Keratinocyte (primary cell): ENCODE measurements around the gene MGAT5.

Experiments
- CTCF ChIP-seq, 3 experiments: IDR thresholded peaks in 1 of 3; conservative IDR thresholded peaks in 1 of 3; optimal IDR thresholded peaks in 1 of 3; 2 replicates in 2 of 3; 3 replicates in 1 of 3; pipeline versions ENCODE3 to v1.5.1; 2011; ENCODE audit warnings: low read length in 3 of 3, mild to moderate bottlenecking in 3 of 3, moderate library complexity in 2 of 3, control low read depth in 1 of 3, inconsistent platforms in 1 of 3; ENCODE audit not compliant: insufficient read depth in 2 of 3; ENCODE audit errors: extremely low read depth in 1 of 3
- EZH2 ChIP-seq: IDR thresholded peaks from one replicate; pipeline ENCODE4 v1.6.1; 2012; ENCODE audit warnings: inconsistent platforms, mild to moderate bottlenecking, low read length, moderate library complexity

DNA sequence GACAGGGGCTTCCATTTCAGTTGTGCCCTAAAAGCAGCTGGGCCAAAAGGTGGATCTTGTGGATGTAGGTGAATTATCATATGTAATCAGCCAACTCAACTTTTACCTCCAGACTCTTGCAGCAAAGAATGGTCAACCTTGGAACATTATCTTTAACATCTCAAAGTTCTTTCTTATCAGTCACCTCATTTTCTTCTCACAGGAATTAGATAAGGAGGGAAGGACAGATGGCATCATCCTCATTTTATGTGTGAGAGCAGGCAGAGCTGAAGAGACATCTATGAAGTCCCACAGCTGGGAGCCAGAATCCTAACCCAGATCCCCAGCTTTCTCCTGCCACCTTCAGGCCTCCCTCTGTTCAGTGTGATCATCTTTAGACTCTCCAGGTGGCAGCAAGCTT, 182.1 kb downstream of the MGAT5 start:
- no peak for TF ChIP-seq CTCF (optimal IDR thresholded peaks at IDR 0.05 in 1 of 3, IDR thresholded peaks at IDR 0.05 in 1 of 3, conservative IDR thresholded peaks at IDR 0.05 in 1 of 3; ENCODE audit: extremely low read depth in 1 of 3, insufficient read depth in 2 of 3, low read length in 3 of 3)
- no peak for TF ChIP-seq EZH2
